IPS-15b (cell line): Measurements from ENCODE around the gene SPATA13.
"Not testable (repeated sequence)": the region's sequence is repeated elsewhere in the genome, so short reads cannot be mapped to it uniquely, and the experiment has no call there.

Experiments
- H3K27me3 ChIP-seq: one replicate; pipeline ENCODE4 v1.6.1; 2013; ENCODE audit warnings: low read length; ENCODE audit not compliant: control insufficient read depth, insufficient read depth
- H3K36me3 ChIP-seq: one replicate; pipeline ENCODE4 v1.6.1; 2013; ENCODE audit warnings: low read length; ENCODE audit not compliant: control insufficient read depth, insufficient read depth
- H3K4me1 ChIP-seq: one replicate; pipeline ENCODE4 v1.6.1; 2013; ENCODE audit warnings: mild to moderate bottlenecking, low read length; ENCODE audit not compliant: control insufficient read depth, insufficient read depth
- H3K4me3 ChIP-seq: one replicate; pipeline ENCODE4 v1.5.1; 2013; ENCODE audit warnings: low read depth, low read length
- H3K9ac ChIP-seq: one replicate; pipeline ENCODE4 v1.6.1; 2013; ENCODE audit warnings: low read depth, mild to moderate bottlenecking, low read length
- H3K9me3 ChIP-seq: one replicate; pipeline ENCODE4 v1.6.1; 2013; ENCODE audit warnings: mild to moderate bottlenecking, low read length; ENCODE audit not compliant: control insufficient read depth, insufficient read depth

The SPATA13 gene

GRCh38 chr13:24185591-24186232 is 25.2 kb downstream of the SPATA13 start:
- Histone ChIP-seq H3K27me3 (no peaks in the 10 kb centered on the region), H3K4me3 (no peak overlapping the region), H3K4me1 (no peaks in the 10 kb centered on the region), H3K9ac (no peak overlapping the region), H3K36me3 (no peaks in the 10 kb centered on the region), H3K9me3 (no peaks in the 10 kb centered on the region)

GRCh38 chr13:24187185-24187584 is 26.7 kb downstream of the SPATA13 start:
- Histone ChIP-seq H3K4me3 (no peak overlapping the region), H3K4me1 (no peaks in the 10 kb centered on the region), H3K9me3 (no peaks in the 10 kb centered on the region), H3K36me3 (no peaks in the 10 kb centered on the region), H3K9ac (no peak overlapping the region), H3K27me3 (no peaks in the 10 kb centered on the region)

GRCh38 chr13:24192057-24192810 is 31.7 kb downstream of the SPATA13 start:
- H3K4me1 ChIP-seq: no peaks in the 10 kb centered on the region
- H3K4me3 ChIP-seq: no peak overlapping the region
- peaks cover 3% of the 10 kb centered on the region for H3K36me3 ChIP-seq
- H3K9me3 ChIP-seq: no peaks in the 10 kb centered on the region
- H3K27me3 ChIP-seq: no peaks in the 10 kb centered on the region
- no peak overlapping the region for H3K9ac ChIP-seq

GRCh38 chr13:24192811-24193162 is 32.3 kb downstream of the SPATA13 start:
- H3K27me3 ChIP-seq: no peaks in the 10 kb centered on the region
- peaks cover 3% of the 10 kb centered on the region for H3K36me3 ChIP-seq
- H3K9me3 ChIP-seq: no peaks in the 10 kb centered on the region
- H3K9ac ChIP-seq: no peak overlapping the region
- no peaks in the 10 kb centered on the region for H3K4me1 ChIP-seq
- no peak overlapping the region for H3K4me3 ChIP-seq

- no peaks in the 10 kb centered on the region for H3K27me3 ChIP-seq
- no peaks in the 10 kb centered on the region for H3K9me3 ChIP-seq
- H3K36me3 ChIP-seq: peaks cover 3% of the 10 kb centered on the region
- peaks cover 2% of the 10 kb centered on the region for H3K4me1 ChIP-seq
- no peak overlapping the region for H3K4me3 ChIP-seq
- no peak overlapping the region for H3K9ac ChIP-seq
These were observed 33.9 kb downstream of the SPATA13 start for GRCh38 chr13:24194447-24194846.

GRCh38 chr13:24195626-24196025 is 35.1 kb downstream of the SPATA13 start:
- Histone ChIP-seq H3K9ac (no peak overlapping the region), H3K4me1 (peaks cover 2% of the 10 kb centered on the region), H3K9me3 (no peaks in the 10 kb centered on the region), H3K27me3 (no peaks in the 10 kb centered on the region), H3K4me3 (no peak overlapping the region), H3K36me3 (peaks cover 3% of the 10 kb centered on the region)

GRCh38 chr13:24196593-24197197 is 36.2 kb downstream of the SPATA13 start:
- Histone ChIP-seq H3K36me3 (peaks cover 3% of the 10 kb centered on the region), H3K4me1 (peaks cover 2% of the 10 kb centered on the region), H3K9ac (no peak overlapping the region), H3K9me3 (no peaks in the 10 kb centered on the region), H3K4me3 (no peak overlapping the region), H3K27me3 (no peaks in the 10 kb centered on the region)

- no peaks in the 10 kb centered on the region for H3K36me3 ChIP-seq
- no peaks in the 10 kb centered on the region for H3K9me3 ChIP-seq
- H3K4me1 ChIP-seq: peaks cover 2% of the 10 kb centered on the region
- no peaks in the 10 kb centered on the region for H3K27me3 ChIP-seq
- no peak overlapping the region for H3K9ac ChIP-seq
- no peak overlapping the region for H3K4me3 ChIP-seq
These were observed 38.5 kb downstream of the SPATA13 start for GRCh38 chr13:24199016-24199415.

- H3K9ac ChIP-seq: no peak overlapping the region
- no peak overlapping the region for H3K4me3 ChIP-seq
- H3K36me3 ChIP-seq: no peaks in the 10 kb centered on the region
- no peaks in the 10 kb centered on the region for H3K9me3 ChIP-seq
- H3K27me3 ChIP-seq: no peaks in the 10 kb centered on the region
- H3K4me1 ChIP-seq: peaks cover 2% of the 10 kb centered on the region
These were observed 41.7 kb downstream of the SPATA13 start for GRCh38 chr13:24202215-24202614.

GRCh38 chr13:24203273-24203672 is 42.8 kb downstream of the SPATA13 start:
- Histone ChIP-seq H3K27me3 (no peaks in the 10 kb centered on the region), H3K4me1 (peaks cover 2% of the 10 kb centered on the region), H3K36me3 (no peaks in the 10 kb centered on the region), H3K9me3 (no peaks in the 10 kb centered on the region), H3K9ac (no peak overlapping the region), H3K4me3 (no peak overlapping the region)

- peaks cover 2% of the 10 kb centered on the region for H3K4me1 ChIP-seq
- H3K36me3 ChIP-seq: no peaks in the 10 kb centered on the region
- H3K9ac ChIP-seq: no peak overlapping the region
- H3K9me3 ChIP-seq: no peaks in the 10 kb centered on the region
- H3K27me3 ChIP-seq: no peaks in the 10 kb centered on the region
- no peak overlapping the region for H3K4me3 ChIP-seq
These were observed 43.3 kb downstream of the SPATA13 start for GRCh38 chr13:24203811-24204210.

GRCh38 chr13:24205076-24205475 is 44.6 kb downstream of the SPATA13 start:
- H3K9me3 ChIP-seq, H3K36me3 ChIP-seq, H3K4me1 ChIP-seq, H3K4me3 ChIP-seq, H3K9ac ChIP-seq, H3K27me3 ChIP-seq: not testable (repeated sequence)
